ENCODE results near the gene AGPAT3.
"Not testable (repeated sequence)": the region's sequence is repeated elsewhere in the genome, so short reads cannot be mapped to it uniquely, and the experiment has no call there.

The AGPAT3 gene

DNA sequence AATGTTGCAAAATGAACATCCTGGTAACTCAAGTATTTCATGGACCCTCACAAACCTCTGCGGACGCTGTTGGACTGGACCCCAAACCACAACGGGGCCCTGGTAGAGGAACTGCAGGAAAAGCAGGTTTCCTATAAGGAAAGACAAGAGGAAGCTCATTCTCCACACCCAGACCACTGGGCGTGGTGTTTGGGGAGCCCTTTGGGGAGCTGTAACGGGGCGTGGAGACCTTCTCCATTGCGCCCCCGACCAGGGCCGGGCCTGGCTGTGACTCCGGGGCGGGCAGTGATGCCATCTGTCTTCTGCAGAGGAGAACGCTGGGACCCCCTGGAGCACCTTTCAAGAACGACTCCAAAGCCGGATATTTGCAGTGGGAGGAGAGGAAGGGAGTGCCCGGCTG, 30.0 kb upstream of the AGPAT3 start:
- no peak for DNase-seq

DNA sequence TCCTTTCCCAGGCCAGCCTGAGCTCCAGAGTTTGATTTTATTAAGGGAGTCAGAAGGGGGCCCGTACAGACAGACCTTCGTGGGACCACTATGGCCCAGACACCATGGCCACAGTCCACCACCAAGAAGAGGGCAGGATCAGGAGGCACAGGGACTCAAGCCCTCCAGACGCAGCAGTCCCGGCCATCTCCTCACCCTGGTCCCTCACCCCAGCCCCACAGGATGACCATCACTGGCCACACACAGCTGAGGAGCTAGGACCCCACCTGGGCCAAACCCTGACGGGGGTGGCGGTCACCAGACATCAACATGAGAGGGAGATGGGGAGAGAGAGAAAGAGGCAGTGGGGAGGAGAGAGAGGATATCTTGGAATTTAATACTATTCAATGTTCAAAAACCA, 29.2 kb upstream of the AGPAT3 start:
- DNase-seq, result no peak

GRCh38 chr21:43836616-43837015, 28.4 kb upstream of the AGPAT3 start:
- DNase-seq, result no peak

DNA sequence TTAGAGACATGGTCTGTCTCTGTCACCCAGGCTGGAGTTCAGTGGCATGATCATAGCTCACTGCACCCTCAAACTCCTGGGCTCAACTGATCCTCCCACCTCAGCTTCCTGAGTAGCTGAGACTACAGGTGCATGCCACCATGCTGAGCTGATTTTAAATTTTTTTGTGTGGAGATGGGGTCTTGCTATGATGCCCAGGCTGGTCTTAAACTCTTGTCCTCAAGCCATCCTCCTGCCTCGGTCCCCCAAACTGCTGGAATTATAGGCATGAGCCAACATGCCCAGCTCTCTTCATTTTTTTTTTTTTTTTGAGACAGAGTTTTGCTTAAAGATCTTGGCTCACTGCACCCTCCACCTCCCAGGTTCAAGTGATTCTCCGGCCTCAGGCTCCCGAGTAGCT, 24.8 kb upstream of the AGPAT3 start:
- DNase-seq, result no peak

DNA sequence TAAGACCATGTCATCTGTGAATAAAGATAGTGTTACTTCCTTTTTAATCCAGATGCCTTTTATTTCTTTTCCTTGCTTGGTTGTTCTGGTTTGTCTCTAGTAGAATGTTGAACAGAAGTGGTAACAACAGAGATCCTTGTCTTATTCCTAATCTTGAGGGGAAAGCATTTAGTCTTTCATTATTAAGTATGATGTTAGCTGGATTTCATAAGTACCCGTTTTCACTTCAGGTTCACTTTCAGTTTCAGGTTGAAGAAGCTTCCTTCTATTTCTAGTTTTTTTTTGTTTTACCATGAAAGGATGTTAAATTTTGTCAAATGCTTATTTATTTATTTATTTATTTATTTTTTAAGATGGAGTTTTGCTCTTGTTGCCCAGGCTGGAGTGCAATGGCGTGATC, 22.3 kb upstream of the AGPAT3 start:
- DNase-seq, result peak; percentile 9

DNA sequence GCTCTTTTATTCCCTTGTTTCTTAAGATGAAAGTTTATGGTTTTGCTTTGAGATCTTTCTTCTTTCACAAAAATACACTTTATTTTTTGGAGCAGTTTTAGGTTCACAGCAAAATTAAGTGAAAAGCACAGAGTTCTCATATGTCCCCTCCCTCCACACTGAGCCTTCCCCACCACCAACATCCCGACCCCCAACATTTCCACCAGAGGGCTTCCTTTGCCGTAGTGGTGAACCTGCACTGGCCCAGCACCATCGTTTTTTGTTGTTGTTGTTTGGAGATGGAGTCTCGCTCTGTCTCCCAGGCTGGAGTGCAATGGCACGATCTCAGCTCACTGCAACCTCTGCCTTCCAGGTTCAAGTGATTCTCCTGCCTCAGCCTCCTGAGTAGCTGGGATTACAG, 20.1 kb upstream of the AGPAT3 start:
- not testable (repeated sequence) for DNase-seq

- no peak for DNase-seq
Observed at GRCh38 chr21:43845386-43845785, 19.6 kb upstream of the AGPAT3 start.

- DNase-seq, result no peak
Observed at GRCh38 chr21:43846430-43846829, 18.6 kb upstream of the AGPAT3 start.

DNA sequence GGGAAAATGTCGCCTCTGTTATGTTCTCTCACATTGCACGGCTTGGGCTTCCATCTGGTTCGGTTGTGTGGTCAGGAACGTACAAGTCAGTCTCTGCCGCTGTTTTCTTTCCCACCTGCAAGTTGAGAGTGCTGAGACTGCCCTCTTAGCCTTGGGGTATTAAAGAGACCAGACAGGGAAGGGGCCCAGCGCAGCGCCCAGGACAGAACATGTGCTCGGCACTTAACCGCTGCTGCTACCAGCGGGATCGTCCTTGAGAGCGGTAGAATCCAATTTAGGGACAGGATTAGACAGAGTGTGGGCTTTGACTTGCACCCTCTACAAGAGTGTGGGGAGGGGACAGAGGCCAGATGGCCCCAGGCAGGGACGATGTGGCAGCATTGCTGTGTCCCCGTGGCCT, 17.7 kb upstream of the AGPAT3 start:
- DNase-seq, result no peak

DNA sequence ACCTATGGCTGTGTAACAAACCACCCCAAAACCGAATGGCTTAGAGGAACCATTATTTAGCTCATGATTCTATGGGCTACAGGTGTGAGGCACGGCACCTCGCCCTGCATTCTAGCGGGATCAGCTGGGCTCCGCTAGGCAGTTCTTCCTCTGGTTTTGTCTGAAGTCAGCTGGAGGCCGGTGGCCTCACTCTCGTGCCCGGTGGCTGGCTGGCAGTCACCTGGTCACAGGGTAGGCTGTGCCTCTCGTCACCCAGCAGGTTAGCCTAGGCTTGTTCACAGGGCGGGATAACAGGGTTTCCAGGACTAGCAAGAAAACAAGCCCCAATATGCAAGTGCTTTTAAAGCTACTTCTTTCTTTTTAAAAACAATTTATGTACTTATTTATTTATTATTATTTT, 16.3 kb upstream of the AGPAT3 start:
- no peak for DNase-seq

DNA sequence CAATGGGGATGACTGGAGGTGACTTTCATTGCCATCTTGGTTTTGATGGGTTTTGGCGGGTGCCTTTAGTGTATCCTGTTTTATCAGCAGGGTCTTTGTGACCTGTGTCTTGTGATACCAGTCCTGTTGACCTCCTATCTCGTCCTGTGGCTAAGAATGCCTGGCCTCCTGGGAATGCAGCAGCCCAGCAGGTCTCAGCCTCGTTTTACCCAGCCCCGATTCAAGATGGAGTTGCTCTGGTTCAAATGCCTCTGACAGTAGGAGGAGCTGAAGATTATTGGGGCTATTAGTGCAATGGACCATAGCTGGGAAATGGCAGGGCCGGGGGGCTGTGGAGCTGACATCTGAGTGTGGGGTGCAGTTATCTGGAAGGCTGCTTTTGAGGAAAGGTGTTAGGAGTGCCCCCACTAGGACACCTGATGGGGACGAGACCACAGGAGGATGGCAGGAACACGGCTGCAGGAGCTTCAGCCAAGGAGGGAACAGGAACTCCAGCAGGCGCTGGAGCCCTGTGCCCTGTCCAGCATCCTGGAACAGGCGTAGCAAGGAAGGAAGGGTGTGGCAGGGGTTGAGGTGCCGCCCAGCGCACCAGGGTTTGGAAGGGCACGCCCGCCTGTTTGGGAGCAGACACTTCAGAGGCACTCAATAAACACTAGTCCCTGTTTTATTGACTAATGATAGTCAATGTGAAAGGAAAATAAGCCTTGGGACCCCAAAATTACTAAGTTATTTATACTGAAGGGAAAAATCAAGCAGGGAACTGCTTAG, 15.3 kb upstream of the AGPAT3 start:
- DNase-seq, result no peak

- DNase-seq, result no peak
Observed at GRCh38 chr21:43850728-43851295, 14.2 kb upstream of the AGPAT3 start.

DNA sequence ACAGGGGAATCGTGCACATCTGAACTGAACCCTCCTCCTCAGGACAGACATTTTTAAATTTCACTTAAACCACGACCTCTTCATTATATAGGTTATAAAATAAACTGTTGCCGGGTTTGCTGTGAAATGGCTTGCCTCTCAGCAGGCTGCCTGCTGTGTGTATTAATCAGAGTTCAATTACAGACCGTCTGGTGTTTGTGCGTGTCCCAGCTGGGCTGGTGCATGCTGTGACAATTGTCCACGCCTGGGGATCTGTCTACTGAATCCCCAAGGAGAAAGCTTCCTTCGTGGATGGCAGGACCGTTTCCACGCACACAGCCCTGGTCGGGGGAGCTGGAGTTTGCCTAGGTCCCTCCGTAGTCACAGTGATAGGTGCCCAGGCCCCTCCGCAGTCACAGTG, 13.4 kb upstream of the AGPAT3 start:
- no peak for DNase-seq

GRCh38 chr21:43853851-43854772, 10.9 kb upstream of the AGPAT3 start:
- DNase-seq, result no peak

- DNase-seq, result peak; percentile 27
Observed at GRCh38 chr21:43854773-43855633, 10.0 kb upstream of the AGPAT3 start.

GRCh38 chr21:43855955-43856354, 9.1 kb upstream of the AGPAT3 start:
- no peak for DNase-seq

DNA sequence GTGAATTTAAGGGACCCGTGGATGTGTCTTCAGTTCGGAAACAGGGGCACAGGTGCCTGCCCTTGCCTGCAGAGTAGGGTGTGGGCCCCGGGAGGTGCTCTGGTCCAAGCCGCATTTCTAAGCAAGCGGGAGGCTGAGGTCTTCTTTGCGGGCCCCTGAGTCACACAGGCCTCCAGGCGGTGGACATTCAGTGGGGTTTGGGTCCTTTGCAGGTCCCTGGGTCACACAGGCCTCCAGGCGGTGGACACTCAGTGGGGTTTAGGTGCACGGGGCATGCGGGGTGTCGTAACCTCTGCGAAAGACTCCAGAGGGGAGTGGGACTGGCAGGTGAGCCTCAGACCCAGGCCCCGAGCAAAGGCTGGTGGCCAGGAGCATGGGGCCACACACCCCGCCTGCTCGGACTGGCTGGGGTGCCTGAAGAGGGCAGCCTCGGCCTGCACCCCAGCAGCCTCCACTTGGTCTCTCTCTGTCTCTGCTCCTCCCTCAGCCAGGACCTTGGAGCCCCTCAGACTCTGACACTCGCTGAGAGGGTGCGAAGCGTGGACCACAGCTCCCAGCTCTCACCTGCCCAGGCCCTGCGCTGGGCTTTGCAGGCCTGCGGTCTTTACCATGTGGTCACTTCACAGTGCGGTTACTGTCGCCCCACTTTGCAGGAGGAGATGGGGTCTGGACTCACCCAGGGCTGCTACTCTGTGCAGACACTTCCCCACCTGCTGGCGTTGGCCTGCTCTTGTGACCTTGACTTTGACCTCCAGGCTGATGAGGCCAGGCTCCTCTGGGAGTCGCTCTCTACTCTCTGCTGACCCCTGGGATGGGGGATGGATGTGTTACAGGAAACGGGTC, 6.0 kb upstream of the AGPAT3 start:
- no peak for DNase-seq

GRCh38 chr21:43859747-43860214, 5.2 kb upstream of the AGPAT3 start:
- DNase-seq, result no peak

DNA sequence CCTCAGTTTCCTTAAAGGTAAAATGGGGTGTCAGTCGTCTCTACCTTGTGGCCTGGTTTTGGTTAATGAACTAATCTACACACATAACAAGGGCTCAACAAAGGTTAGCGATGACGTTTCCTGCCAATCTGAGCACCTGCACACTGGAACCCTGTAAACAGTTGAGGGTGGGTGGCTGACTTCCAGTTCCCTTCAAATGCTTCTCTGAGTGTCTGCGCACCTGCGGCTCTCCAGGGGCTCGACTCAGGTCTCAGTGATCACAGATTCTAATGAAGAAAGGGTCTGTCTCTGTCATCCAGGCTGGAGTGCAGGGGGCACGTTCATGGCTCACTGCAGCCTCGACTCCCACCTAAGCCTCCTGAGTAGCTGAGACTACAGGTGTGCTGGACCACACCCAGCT, 3.3 kb upstream of the AGPAT3 start:
- DNase-seq, result no peak

GRCh38 chr21:43864313-43864961, 586 bp upstream of the AGPAT3 start:
- DNase-seq, result peak; percentile 37

Data from CD4-positive, alpha-beta T cell treated with Interleukin-21 for 1 hour (primary cell).